Stimulated activated CD8-positive, alpha-beta memory T cell treated with anti-CD3 and anti-CD28 coated beads, Interleukin-4, amount 100 ng/mL, for 24 hours (primary cell): ENCODE results near the gene RAPGEF4.

Experiments
- DNase-seq: peaks from one replicate; pipeline ENCODE4 v3.0.0-alpha.2; 2020; ENCODE audit warnings: low read depth

The RAPGEF4 gene

DNA sequence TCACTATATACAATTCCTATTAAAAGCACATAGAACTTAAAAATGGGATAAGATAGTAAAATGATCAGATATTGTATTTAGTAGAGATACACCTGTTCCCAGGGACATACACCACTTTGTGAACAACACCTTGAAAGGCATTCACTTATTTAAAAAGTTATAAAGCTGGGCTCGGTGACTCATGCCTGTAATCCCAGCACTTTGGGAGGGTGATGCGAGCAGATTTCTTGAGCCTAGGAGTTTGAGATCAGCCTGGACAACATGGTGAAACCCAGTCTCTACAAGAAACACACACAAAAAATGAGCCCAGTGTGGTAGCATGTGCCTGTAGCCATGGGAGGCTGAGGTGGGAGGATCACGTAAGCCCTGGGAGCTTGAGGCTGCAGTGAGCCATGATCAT is 90.9 kb downstream of the RAPGEF4 start:
- DNase-seq = no peak

DNA sequence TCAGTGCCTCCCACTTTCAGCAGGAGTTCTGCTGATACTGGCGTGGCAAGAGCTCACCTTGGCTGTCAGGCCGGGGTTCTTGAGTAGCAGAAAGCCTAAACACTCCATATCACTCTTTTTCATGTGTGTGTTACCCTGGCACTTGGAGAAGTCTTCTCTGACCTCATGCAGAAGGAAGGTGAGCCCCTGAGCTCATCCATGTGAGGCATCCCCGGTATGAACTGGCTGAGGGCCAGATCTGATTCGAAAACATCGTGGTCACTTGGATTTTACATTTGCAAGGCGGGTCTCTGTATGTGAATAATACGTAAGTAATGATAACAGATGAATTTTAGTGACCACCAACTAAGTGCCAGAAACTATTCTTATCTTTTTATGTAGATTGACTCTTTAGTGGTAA is 93.6 kb downstream of the RAPGEF4 start:
- no peak for DNase-seq

DNA sequence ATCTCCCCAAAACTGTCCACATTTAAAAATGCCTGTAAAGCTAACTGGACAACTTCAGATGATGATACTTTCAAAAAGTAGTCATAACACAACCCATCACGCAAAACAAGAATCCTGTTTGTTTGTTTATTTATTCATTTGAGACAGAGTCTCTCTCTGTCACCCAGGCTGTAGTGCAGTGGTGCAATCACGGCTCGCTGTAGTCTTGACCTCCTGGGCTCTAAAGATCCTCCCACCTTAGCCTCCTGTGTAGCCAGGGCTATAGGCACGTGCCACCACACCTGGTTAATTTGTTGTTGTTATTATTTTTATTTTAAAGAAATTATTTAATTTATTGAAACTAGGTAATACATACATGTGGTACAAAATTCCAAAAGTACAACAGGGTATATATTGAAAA is 94.8 kb downstream of the RAPGEF4 start:
- DNase-seq = no peak

DNA sequence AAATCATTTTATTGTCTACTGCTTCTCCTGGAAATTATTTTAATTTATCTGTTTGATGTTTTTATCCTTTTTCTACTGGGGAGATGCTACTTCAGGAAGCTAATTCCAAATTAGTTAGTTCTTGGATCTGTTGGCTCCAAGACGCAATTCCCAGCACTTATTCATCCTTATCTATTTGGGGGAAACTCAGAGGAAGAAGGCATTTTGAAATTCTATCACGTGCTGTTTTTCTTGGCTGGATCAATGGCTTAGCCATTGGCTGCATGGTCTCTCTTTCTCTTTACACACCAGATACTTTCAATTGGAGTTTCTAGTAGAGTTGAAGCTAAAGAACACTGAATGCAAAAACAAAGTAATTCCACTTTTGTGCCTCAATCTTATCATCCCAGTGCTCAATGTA is 98.3 kb downstream of the RAPGEF4 start:
- DNase-seq = no peak

DNA sequence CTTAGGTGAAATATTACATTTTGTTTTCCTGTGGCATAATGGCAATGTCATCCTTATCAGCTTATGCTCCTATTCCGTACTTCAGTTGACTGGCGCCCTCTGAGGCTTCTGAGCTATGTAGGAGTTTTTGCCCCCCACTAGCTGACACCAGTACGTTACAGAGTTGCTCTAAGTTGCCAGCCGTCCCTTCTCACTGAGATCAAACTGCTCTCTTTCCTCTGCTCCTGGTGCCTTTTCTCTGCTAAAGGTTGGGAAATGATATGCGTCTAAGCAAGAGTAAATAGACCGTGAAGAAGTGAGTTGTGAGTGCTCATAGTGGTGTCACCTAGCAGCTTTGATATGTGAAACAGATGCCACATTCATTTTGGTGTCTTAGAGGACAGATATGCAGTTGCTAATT is 99.2 kb downstream of the RAPGEF4 start:
- DNase-seq = no peak

DNA sequence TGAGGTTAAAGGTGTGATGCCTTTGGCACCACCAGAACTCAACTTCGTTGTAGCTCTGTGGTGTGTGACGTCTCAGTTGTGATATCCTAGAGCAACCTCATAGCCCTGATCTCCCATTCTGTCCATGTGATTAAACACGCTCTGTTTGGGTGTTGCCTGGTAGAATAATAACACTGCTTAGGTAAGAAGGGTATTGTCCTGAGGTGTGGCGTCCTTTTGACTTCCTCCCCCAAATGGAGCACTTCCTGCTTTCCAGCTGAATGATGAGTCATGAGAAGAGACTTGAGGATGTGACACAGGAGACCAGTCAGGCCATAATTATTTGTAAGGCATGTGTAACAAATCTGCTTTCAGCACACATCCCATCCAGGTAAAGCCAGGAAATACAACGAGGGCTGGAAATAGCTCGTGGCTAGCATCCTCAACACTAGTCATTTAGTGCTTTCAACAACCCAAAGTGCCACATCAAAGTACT is 100.7 kb downstream of the RAPGEF4 start:
- DNase-seq = no peak

DNA sequence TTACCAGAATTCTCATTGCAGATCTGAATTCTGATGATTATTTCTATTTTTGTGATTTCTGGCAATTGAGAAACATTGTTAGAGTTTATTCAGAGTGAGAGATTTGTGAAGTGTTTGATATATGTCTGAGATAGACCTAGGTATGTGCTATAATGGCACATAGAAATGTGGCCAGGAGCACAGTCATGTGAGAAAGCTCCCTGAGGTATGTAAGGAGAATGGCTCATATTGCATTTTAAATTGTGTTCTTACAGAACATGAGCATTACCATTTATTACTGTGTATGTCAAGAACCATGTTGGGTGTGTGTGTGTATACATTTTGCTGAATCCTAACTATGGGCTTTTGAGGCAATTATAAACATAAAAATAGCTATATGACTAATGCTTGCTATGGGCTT is 101.2 kb downstream of the RAPGEF4 start:
- DNase-seq = no peak

DNA sequence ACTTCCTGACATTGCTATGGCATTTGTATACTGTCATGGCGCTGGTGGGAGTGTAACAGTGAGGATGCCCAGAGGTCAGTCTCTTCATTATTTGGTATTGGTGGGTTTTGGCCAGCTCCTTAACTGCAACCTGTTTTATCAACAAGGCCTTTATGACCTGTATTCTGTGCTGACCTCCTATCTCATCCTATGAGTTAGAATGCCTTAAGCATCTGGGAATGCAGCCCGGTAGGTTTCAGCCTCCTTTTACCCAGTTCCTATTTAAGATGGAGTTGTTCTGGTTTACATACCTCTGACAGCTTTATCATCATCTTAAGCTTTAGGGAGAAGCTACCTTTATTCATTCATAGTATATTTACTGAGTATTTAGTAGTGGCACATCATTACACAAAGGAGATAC is 103.8 kb downstream of the RAPGEF4 start:
- no peak for DNase-seq

DNA sequence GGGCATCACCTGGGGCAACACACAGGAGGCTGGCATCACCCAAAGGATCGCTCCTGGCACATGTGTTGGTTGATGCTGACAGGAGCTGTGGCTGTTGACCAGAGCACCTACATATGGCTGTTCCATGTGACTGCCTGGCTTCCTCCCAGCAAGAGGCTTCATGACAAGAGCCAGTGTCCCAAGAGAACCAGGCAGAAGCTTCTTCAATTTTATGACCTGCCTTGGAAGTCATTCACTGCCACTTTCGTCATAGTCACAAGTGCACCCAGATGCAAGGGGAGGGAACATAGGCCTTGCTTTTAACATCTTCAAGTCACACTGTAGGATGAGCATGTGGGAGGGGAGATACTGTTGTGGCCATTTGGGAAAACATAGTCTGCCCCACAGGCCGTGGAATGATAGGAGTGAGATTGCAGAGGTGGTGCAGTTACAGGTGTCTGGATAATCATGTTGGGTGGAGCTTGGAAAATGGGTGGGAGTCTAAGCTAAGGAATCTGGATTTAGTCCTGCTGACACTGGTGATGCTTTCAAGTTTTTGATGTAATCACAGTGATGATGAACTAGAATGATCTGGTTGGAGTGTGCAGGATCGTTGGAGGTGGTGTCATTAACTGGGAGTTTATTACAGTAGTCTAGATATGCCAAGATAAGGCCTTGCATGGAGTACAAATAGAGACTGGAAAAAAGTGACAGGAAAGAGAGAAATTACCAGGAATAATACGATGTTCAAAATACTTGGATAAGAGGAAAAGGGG is 107.0 kb downstream of the RAPGEF4 start:
- no peak for DNase-seq

DNA sequence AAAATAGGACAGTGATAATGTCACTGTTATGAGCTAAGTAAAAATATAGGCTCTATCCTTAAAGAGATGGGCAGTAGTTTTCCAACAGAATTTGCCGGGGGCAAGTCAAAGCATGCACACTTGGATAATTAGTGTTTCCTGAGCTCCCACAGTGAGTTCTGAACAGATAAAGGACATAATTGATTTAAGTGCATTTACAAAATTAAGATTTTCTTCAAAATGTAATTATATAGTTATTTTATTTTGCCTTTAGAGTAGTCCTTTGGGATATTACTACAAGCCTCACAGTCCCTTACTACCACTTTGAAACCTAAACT is 107.6 kb downstream of the RAPGEF4 start:
- no peak for DNase-seq

DNA sequence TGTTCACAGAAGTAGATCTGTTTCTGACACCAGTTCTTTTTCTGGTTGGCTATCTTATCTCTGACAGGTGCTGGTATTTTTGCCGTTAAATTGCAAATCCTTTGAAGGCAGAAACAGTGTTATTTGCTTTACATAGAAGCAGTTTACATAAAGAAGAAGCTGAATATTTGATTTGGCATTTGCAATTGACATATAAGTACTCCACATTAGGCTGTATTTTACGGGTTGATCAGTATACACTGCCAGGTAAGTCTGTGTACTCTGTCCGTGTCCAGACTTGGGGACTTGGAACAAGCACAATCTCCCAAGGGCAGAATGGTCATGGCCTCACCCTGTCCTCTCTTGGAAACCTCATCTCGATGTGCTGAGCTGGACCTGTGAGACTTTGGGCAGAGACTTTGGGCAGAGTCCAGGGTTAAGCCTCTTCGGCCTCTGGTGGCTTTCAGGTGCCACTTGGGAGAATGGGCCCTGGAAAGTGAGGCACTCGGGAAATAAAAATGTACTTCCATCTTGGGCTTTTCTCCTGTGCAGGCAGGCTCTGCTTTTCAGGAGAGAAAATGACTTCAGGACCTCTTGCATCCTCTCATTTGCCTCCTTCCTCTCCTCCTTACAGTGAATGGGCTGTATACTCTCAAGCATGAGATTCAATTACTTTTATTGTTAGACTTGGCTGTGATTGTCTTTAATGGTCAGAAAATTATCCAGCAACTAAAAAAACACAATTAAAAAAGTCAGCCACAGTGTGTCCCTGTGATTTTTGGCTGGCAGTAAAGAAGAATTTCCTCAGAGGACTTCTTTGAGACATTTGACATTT is 108.5 kb downstream of the RAPGEF4 start:
- no peak for DNase-seq

DNA sequence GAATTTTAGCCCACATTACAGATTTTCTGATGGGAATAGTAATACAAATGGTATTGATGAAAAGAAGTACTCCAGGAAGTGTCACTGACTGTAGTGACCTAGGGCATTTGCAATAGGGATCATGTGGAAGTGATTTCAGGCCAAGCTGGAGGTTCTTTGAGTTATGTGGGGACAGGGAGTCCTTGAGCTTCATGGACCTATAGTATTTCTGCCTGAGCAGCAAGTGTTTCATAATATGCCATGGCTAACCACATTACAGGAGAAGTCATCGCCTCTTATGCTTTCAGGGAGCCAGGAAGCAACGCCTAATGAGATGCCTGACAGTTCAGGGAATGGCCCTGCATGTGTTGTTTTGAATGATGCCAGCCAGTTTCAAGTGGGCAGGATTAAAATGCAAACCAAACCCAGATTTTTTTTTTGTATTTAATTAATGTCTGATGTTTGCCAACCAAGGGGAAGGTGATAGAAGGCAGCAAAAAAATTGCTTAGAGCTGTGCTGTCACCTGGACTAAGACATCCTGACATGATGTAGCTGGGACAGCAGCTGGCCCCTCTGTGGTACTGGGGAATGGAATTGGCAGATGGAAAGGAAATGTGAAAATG is 109.5 kb downstream of the RAPGEF4 start:
- no peak for DNase-seq

DNA sequence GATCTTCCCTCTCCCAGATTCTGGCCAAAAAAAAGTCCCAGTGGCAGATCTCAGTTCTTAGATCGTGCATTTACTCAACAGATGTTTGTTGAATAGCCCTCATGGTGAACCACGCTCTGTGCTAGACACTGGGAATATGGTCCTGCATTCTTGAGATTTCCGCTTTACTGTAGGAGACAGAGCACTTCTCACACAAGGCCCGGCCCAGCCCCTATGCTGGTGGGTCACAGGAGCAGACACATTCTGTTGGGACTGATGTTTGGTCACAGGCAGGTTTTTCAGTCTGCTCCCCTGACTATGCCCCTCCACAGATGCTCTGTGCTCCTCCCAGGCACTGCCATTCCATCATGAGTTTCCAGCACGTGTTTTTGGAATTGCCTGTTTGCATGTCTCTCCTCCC is 110.9 kb downstream of the RAPGEF4 start:
- no peak for DNase-seq

DNA sequence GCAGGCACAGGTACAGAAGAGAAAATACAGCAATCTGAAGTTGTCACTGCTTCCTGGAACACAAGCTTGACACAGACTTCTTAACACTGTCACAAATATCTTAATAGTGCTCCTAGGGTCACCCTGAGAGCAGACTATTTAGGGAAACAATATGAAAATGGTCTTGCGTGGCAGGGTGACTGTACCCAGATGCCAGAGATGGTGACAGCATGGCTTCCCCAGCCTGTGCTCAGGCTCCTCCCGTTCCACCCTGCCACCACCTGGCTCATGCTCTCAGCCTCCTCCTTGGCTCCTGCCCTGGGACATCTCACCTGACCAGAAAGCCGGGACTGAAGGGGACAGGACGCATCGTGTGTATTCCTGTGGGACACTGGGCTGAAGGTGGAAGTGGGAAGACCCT is 111.5 kb downstream of the RAPGEF4 start:
- DNase-seq = no peak

DNA sequence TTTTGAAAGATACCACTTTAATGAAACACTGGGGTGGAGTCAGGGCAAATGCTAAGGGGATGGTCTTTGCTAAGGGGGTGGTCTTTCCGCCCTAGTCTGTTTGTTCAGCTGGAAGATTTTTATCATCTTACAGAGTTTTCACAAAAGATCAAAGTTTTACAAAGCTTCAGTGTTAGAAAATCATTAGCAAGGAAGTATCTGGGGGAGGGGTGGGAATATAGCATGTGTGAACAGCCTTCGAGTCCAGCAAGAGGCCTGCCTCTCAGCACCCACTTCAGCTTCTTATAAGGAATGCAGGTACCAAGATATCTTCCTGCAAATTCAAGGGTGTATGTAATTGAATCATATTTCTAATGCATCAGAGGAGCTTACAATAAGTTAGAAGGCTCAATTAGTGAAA is 112.9 kb downstream of the RAPGEF4 start:
- no peak for DNase-seq

DNA sequence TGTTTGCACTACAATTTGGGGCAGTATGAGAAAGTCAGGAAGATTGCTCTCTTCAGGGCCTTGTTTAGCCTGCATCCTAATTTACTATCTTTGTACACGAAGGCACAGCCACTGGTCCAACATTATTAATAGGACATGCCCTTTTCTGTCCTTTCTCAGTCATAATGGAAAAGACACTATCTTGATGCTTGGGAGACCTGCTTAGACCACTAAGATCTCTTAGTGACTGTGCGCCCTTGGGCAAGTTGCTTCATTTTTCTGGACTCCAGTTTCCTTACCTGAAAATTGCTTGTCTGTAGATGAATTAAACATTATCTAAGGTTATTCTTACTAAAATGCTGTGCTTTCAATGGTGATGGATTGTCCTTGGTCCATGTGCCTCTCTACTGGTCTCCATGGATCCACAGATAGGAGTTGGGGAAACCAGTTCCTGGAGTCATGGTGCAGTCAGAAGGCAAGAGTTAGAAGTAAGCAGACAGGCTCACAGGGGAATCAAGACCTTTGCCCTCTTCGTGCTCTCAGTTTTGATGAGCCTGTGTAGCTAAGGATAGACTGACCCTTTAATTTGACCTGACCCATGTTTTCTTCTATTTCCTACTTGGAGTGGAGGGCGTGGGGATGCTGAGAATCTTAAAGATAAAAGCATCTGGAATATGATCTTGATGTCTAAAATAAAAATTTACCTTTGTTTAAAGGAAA is 114.0 kb downstream of the RAPGEF4 start:
- no peak for DNase-seq

DNA sequence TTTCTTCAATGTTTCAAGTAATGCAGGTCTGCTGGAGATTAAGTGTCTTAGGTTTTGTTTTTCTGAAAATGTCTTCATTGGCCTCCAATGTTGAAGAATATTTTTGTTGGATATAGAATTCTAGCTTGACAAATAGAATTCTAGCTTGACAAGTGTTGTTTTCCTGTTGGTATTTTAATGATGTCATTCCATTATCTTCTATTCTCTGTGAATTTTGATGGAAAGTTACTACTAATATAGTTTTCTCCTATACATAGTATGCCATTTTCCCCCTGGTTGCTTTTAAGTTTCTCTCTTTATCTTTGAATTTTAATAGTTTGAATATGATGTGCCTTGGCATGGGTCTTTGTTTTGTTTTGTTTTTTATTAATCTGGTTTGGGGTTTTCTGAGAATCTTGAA is 119.9 kb downstream of the RAPGEF4 start:
- DNase-seq = no peak

DNA sequence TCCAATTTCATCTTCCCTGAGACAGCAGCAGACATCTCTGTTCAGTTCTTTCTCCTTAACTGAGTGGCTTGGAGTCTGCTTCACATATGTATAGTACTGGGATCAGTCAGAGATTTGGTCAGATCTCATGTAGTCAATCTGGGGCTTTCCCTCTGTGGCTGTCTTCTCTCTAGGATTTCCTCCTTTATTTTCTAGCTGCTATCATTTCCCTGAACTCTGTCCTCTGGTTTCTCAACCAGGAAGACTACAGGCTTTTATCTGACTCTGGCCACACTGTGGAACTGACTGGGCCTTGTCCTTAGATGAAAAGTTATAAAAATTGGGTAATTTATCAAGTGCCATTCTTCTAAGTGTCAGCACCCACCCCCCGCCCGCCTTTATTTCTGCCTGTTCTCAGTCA is 121.0 kb downstream of the RAPGEF4 start:
- DNase-seq = no peak

DNA sequence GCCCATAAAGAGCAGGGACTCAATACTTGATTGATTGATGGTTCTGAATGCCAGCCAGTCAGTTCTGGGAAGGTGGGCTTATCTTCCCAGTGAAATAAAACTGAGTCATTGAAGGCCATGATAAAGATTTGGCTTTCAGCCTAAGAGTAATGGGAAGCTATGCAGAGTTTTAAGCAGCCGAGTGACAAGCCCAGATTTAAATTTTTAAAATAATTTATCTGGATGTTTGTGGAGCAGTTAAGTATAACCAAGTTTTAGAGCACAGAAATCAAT is 122.8 kb downstream of the RAPGEF4 start:
- DNase-seq = no peak

DNA sequence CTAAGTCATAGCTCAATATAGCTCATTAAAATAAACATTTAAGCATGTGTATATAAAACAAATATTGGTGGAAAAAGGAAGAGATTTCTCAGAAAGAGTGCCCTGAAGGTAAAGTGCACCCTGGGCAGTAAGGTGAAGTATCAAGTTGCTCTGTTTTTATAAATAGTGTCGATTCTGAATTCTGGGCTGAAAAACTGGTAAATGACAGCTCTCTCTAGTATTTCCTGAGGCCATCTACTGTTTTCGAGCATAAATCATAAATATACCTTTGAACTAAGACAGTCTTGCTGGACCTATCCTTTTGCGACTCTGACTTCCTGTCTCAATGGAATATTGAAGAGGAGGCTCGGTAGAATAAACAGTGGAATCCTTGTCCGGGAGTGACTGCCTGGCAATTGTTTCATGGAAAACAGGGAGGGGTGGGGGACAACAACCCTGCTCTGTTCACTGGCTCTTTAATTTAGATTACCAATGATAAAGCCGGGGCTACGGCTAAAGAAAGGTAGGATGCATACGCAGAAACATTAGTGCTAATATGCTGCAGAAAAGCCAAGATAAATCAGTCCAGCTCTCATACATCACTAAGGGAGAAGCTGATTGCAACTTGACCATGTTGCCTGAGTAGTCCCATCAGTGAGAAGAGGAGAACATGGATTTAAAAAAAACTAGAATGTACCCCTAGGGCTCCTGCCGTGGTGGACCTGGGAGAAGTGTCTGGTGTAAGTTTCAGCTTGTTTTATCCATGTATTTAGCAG is 124.1 kb downstream of the RAPGEF4 start:
- DNase-seq = no peak

DNA sequence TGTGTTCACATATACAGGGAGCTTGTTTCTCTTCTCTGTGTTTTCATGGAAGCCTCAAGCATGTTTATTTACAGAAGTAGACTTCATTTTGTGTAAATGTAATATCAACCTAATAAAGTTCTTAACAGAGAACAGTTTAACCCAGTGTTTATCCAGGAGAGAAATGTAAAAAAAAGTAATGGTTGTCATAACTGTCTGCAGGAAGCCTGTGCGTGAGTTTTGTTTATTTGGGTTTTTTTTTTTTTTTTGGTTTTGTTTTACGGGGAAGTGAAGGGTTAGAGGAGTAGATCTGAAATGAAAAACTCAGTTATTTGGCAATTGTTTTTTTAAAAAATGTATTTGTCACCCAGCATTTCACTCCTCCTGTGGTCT is 124.7 kb downstream of the RAPGEF4 start:
- no peak for DNase-seq

DNA sequence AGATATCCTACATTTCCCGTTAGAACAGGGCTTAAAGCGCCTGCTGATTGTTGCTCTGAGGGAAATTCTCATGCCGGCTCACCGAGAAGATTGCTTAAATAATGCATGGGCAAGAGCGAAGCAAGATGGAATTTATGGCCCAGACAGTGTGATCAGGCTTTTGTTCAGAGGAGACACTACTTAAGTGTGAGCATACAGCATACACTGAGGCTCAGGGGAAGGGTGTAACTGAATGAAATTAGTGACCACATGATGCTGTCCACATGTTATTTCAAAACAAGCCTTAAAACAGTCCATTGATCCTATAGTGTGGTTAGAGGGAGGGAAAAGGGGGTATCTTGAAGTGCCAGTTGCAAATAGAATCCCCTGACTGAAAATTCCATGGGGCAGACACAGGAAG is 125.5 kb downstream of the RAPGEF4 start:
- DNase-seq = no peak
